OCI-LY3 (cell line): ENCODE measurements around the gene SLC6A4.

Experiments
- H2AFZ ChIP-seq: fragments of 200-600, 300-600 bp; shearing (Covaris generic); 2 replicates; pipeline ENCODE4 v1.6.0; 2014; ENCODE audit warnings: antibody characterized with exemption, low read depth, low read length
- H3K27ac ChIP-seq: fragments of 200-600, 300-600 bp; sonication (generic); 2 replicates; pipeline ENCODE4 v1.5.1; 2014; ENCODE audit warnings: mild to moderate bottlenecking, low read length, moderate library complexity, mixed read lengths
- H3K27me3 ChIP-seq: fragments of 200-600, 300-600 bp; sonication (generic); 2 replicates; pipeline ENCODE4 v1.6.1; 2014; ENCODE audit warnings: low read depth, low read length, mixed read lengths
- H3K36me3 ChIP-seq: fragments of 200-600, 300-600 bp; sonication (generic); replicated peaks from 2 replicates; pipeline ENCODE3; 2014; ENCODE audit warnings: low read depth, low read length, mixed read lengths
- H3K4me1 ChIP-seq: fragments of 300-600, 200-600 bp; sonication (generic); 2 replicates; pipeline ENCODE4 v1.6.1; 2014; ENCODE audit warnings: low read length, mixed read lengths
- H3K4me2 ChIP-seq: fragments of 200-600, 300-600 bp; sonication (generic); 2 replicates; pipeline ENCODE4 v1.6.1; 2014; ENCODE audit warnings: low read length, mixed read lengths
- H3K4me3 ChIP-seq: fragments of 300-600, 200-600 bp; sonication (generic); 2 replicates; pipeline ENCODE4 v1.5.1; 2014; ENCODE audit warnings: antibody characterized with exemption, mild to moderate bottlenecking, low read length, moderate library complexity
- H3K79me2 ChIP-seq: fragments of 300-600, 200-600 bp; shearing (Covaris generic); 2 replicates; pipeline ENCODE4 v1.6.1; 2014; ENCODE audit warnings: mild to moderate bottlenecking, low read length, mixed read lengths
- H3K9ac ChIP-seq: fragments of 300-600, 200-600 bp; shearing (Covaris generic); 2 replicates; pipeline ENCODE4 v1.6.0; 2014; ENCODE audit warnings: mild to moderate bottlenecking, low read length, moderate library complexity
- H3K9me3 ChIP-seq: fragments of 200-600, 300-600 bp; shearing (Covaris generic); 2 replicates; pipeline ENCODE4 v1.6.1; 2014; ENCODE audit warnings: low read length, mixed read lengths; ENCODE audit not compliant: insufficient read depth
- H4K20me1 ChIP-seq: fragments of 200-600, 300-600 bp; sonication (generic); 2 replicates; pipeline ENCODE4 v1.6.1; 2016; ENCODE audit warnings: low read length, mixed read lengths; ENCODE audit not compliant: insufficient read depth
- CTCF ChIP-seq: fragments of 200-600, 300-600 bp; sonication (generic); IDR thresholded peaks from 2 replicates; pipeline ENCODE4 v1.5.1; 2014; ENCODE audit warnings: antibody characterized with exemption, low read length, low read depth
- EZH2phosphoT487 ChIP-seq: fragments of 200-600 bp; shearing (Covaris generic); IDR thresholded peaks from 2 replicates; pipeline ENCODE4 v1.6.1; 2018; ENCODE audit warnings: antibody characterized with exemption, mixed run types, low read depth

Gene SLC6A4

GRCh38 chr17:30176855-30177254 lies 58.6 kb downstream of the SLC6A4 start:
- peaks cover 28% of the 10 kb centered on the region for H3K36me3 ChIP-seq
- no peaks in the 10 kb centered on the region; the same call in 1 of the 2 replicates for H3K79me2 ChIP-seq
- H2AFZ ChIP-seq: no peak overlapping the region

GRCh38 chr17:30174556-30174955 lies 60.9 kb downstream of the SLC6A4 start:
- Histone ChIP-seq H3K4me2 (no peak overlapping the region), H3K4me3 (no peak overlapping the region), H3K27ac (no peak overlapping the region), H3K79me2 (no peaks in the 10 kb centered on the region; the same call in 1 of the 2 replicates), H3K27me3 (peaks cover 5% of the 10 kb centered on the region; the same call in 1 of the 2 replicates), H3K36me3 (peaks cover 23% of the 10 kb centered on the region), H4K20me1 (peaks cover 34% of the 10 kb centered on the region), H2AFZ (no peak overlapping the region), H3K9me3 (no peaks in the 10 kb centered on the region), H3K9ac (no peak overlapping the region), H3K4me1 (peaks cover 20% of the 10 kb centered on the region)
- no peak for TF ChIP-seq EZH2phosphoT487
- no peak for TF ChIP-seq CTCF

More at GRCh38 chr17:30176855-30177254, 58.6 kb downstream of the SLC6A4 start:
- Histone ChIP-seq H3K4me1 (peaks cover 20% of the 10 kb centered on the region), H3K27ac (no peak overlapping the region), H3K9ac (no peak overlapping the region), H3K4me2 (no peak overlapping the region), H4K20me1 (peaks cover 27% of the 10 kb centered on the region), H3K27me3 (peaks cover 5% of the 10 kb centered on the region; the same call in 1 of the 2 replicates), H3K9me3 (no peaks in the 10 kb centered on the region), H3K4me3 (no peak overlapping the region)
- TF ChIP-seq EZH2phosphoT487 (no peak), CTCF (no peak)

GRCh38 chr17:30173649-30174048 lies 61.8 kb downstream of the SLC6A4 start:
- TF ChIP-seq EZH2phosphoT487: no peak
- no peak for TF ChIP-seq CTCF
- Histone ChIP-seq H3K27me3 (peaks cover 5% of the 10 kb centered on the region; the same call in 1 of the 2 replicates), H3K4me3 (peak overlapping the region; percentile 8; the same call in 1 of the 2 replicates), H3K36me3 (peaks cover 23% of the 10 kb centered on the region), H3K4me1 (peaks cover 20% of the 10 kb centered on the region), H3K9ac (no peak overlapping the region), H3K79me2 (no peaks in the 10 kb centered on the region; the same call in 1 of the 2 replicates), H4K20me1 (peaks cover 34% of the 10 kb centered on the region), H3K9me3 (no peaks in the 10 kb centered on the region), H3K4me2 (peak overlapping the region; percentile 45), H2AFZ (no peak overlapping the region), H3K27ac (no peak overlapping the region)

- Histone ChIP-seq H2AFZ (no peak overlapping the region), H3K27ac (no peak overlapping the region), H3K27me3 (peaks cover 5% of the 10 kb centered on the region; the same call in 1 of the 2 replicates), H4K20me1 (peaks cover 34% of the 10 kb centered on the region), H3K9ac (no peak overlapping the region), H3K4me3 (no peak overlapping the region), H3K79me2 (no peaks in the 10 kb centered on the region; the same call in 1 of the 2 replicates), H3K9me3 (no peaks in the 10 kb centered on the region), H3K4me1 (peaks cover 20% of the 10 kb centered on the region), H3K4me2 (no peak overlapping the region), H3K36me3 (peaks cover 18% of the 10 kb centered on the region)
- no peak for TF ChIP-seq EZH2phosphoT487
- no peak for TF ChIP-seq CTCF
These were observed 62.9 kb downstream of the SLC6A4 start for GRCh38 chr17:30172560-30172959.
